ENCODE data around the gene RB1.

RB1 gene

GRCh38 chr13:48457578-48458242 lies 154.2 kb downstream of the RB1 start:
- DNase-seq = no peak

- no peak for DNase-seq
Measured at GRCh38 chr13:48475230-48475629, 171.7 kb downstream of the RB1 start.

- DNase-seq = no peak
Measured at GRCh38 chr13:48476215-48476614, 172.7 kb downstream of the RB1 start.

- DNase-seq = no peak
Measured at GRCh38 chr13:48476686-48477085, 173.1 kb downstream of the RB1 start.

GRCh38 chr13:48477191-48477855 lies 173.8 kb downstream of the RB1 start:
- DNase-seq = no peak

GRCh38 chr13:48478391-48478790 lies 174.8 kb downstream of the RB1 start:
- DNase-seq = no peak

GRCh38 chr13:48483575-48483974 lies 180.0 kb downstream of the RB1 start:
- no peak for DNase-seq

- no peak for DNase-seq
Measured at GRCh38 chr13:48485432-48485831, 181.9 kb downstream of the RB1 start.

GRCh38 chr13:48486362-48486761 lies 182.8 kb downstream of the RB1 start:
- DNase-seq = no peak

GRCh38 chr13:48486836-48487235 lies 183.3 kb downstream of the RB1 start:
- no peak for DNase-seq

GRCh38 chr13:48487968-48488367 lies 184.4 kb downstream of the RB1 start:
- DNase-seq = no peak

- DNase-seq = no peak
Measured at GRCh38 chr13:48488995-48489394, 185.4 kb downstream of the RB1 start.

- DNase-seq = no peak
Measured at GRCh38 chr13:48489666-48490065, 186.1 kb downstream of the RB1 start.

- DNase-seq = no peak
Measured at GRCh38 chr13:48490241-48490640, 186.7 kb downstream of the RB1 start.

GRCh38 chr13:48491423-48492095 lies 188.0 kb downstream of the RB1 start:
- no peak for DNase-seq

- DNase-seq = no peak
Measured at GRCh38 chr13:48492096-48492440, 188.5 kb downstream of the RB1 start.

GRCh38 chr13:48492470-48493065 lies 189.0 kb downstream of the RB1 start:
- DNase-seq = peak; percentile 60

GRCh38 chr13:48493066-48493765 lies 189.7 kb downstream of the RB1 start:
- no peak for DNase-seq

- no peak for DNase-seq
Measured at GRCh38 chr13:48493851-48494250, 190.3 kb downstream of the RB1 start.

- no peak for DNase-seq
Measured at GRCh38 chr13:48494874-48495273, 191.3 kb downstream of the RB1 start.

GRCh38 chr13:48496271-48497161 lies 193.0 kb downstream of the RB1 start:
- DNase-seq = no peak

- no peak for DNase-seq
Measured at GRCh38 chr13:48497669-48498068, 194.1 kb downstream of the RB1 start.

Measured in effector CD4-positive, alpha-beta T cell (primary cell).